SW480 (cell line): ENCODE data around the gene GPR150.

Experiments
- DNase-seq: peaks from one replicate; pipeline ENCODE4 v3.0.0-alpha.2; 2016; ENCODE audit warnings: low spot score

GPR150 gene

GRCh38 chr5:95649842-95650620 lies 30.1 kb downstream of the GPR150 start:
- DNase-seq = no peak

- no peak for DNase-seq
Observed at GRCh38 chr5:95652849-95653248, 33.0 kb downstream of the GPR150 start.

- DNase-seq = no peak
Observed at GRCh38 chr5:95654196-95654595, 34.3 kb downstream of the GPR150 start.

GRCh38 chr5:95655575-95655974 lies 35.7 kb downstream of the GPR150 start:
- no peak for DNase-seq

DNA sequence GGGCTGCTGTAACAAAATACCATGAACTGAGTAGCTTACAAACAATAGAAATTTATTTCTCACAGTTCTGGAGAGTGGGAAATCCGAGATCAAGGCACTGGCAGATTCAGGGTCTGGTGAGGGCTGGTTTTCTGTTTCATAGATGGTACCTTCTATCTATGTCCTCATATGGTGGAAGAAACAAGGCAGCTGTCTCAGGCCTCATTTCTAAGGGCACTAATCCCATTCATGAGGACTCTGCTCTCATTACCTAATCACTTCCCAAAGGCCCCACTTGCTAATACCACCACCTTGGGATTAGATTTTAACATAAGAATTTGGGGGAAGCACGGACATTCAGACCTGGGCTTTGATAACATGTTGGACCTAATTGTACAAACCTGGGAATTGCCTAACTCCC lies 40.2 kb downstream of the GPR150 start:
- no peak for DNase-seq

- no peak for DNase-seq
Observed at GRCh38 chr5:95662946-95663345, 43.1 kb downstream of the GPR150 start.

DNA sequence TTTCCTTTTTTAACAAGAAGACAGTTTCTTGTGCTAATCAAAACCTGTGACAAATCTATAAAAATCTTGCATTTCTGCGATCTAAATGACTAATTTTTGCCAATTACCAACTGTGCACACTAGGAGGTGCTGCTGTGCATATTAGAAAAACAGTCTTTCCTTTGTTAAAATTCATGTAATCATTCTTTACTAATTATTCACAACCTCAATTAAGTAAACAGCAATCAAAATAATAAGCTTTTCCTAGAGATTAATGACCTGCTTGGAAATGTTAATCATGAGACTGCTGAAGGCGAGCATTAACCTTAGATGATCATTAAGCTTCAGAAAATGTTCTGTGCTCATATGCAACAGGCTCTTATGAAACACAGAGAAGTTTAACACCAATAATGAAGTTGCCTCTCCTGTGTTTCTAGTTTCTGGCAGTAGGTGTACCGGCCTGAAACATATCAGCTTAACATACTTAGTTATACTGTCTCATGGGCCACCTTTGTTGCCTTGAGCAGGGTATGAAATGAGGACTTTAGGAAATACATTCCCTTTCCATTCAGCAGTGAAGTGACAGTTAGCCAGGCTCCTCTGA lies 44.4 kb downstream of the GPR150 start:
- DNase-seq = peak; percentile 24

DNA sequence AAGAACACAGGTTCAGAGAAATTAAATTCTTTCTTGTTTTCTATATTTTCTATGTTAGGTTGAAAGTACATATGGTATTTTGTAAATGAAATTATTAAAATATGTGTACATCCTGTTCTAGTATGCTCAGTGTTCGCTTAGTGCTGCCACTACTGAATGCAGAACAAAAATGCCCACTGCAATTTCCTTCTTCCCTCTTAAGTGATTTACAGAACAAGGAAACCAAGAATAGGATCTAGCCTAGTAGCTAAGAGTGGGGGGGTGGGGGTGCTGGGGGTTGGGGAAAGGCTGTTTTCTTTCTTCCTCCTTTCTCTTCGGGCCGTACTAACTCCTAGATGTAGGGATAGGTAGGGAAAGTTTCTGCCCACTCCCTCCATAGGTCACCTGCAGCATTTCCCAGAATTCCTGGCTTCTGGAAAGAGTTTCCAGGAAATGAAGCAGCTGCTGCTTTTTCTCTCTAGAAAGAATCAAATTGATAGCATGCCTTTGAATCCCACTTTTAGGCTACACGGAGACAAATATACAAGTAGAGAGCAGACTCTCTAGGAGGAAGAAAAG lies 47.3 kb downstream of the GPR150 start:
- no peak for DNase-seq

- DNase-seq = no peak
Observed at GRCh38 chr5:95667678-95668077, 47.8 kb downstream of the GPR150 start.

GRCh38 chr5:95668216-95668615 lies 48.3 kb downstream of the GPR150 start:
- no peak for DNase-seq

- no peak for DNase-seq
Observed at GRCh38 chr5:95668728-95669127, 48.8 kb downstream of the GPR150 start.

- DNase-seq = no peak
Observed at GRCh38 chr5:95669540-95669939, 49.7 kb downstream of the GPR150 start.

GRCh38 chr5:95669985-95670384 lies 50.1 kb downstream of the GPR150 start:
- no peak for DNase-seq

- DNase-seq = no peak
Observed at GRCh38 chr5:95670568-95670967, 50.7 kb downstream of the GPR150 start.
